Natural killer cell (primary cell): Measurements from ENCODE around the gene TMEM178A. TPM values are rescaled to one million over a fixed set of nuclear protein-coding genes. Genes with fewer than 3 reads are reported as not detected.

Experiments used
- ATAC-seq, 3 donors: fragments of 150-1000 bp in 2 of 3; fragments of 200-7000 bp in 1 of 3; cut with Tn5 transposase; 1 replicate in 1 of 3; 2 replicates in 2 of 3; pipeline ENCODE4 v1.10.0; 2021; ENCODE audit warnings: mild to moderate bottlenecking in 2 of 3, moderate library complexity in 2 of 3
- DNase-seq, 2 donors: peaks; one replicate each; pipeline versions ENCODE4 v3.0.0 to v3.0.0-alpha.2; 2013 to 2021; ENCODE audit warnings: mixed read lengths in 1 of 2
- H3K27ac ChIP-seq: one replicate; pipeline ENCODE4 v1.5.1; 2013; ENCODE audit warnings: mild to moderate bottlenecking, low read length
- H3K27me3 ChIP-seq: one replicate; pipeline ENCODE4 v1.6.1; 2013; ENCODE audit warnings: low read length; ENCODE audit not compliant: control insufficient read depth, insufficient read depth
- H3K36me3 ChIP-seq: one replicate; pipeline ENCODE4 v1.6.1; 2013; ENCODE audit warnings: low read length; ENCODE audit not compliant: control insufficient read depth, insufficient read depth
- H3K4me1 ChIP-seq: one replicate; pipeline ENCODE4 v1.6.1; 2013; ENCODE audit warnings: low read length; ENCODE audit not compliant: control insufficient read depth, insufficient read depth
- H3K4me3 ChIP-seq: one replicate; pipeline ENCODE4 v1.5.1; 2013; ENCODE audit warnings: low read length
- H3K9me3 ChIP-seq: one replicate; pipeline ENCODE4 v1.6.1; 2013; ENCODE audit warnings: low read length; ENCODE audit not compliant: control insufficient read depth, insufficient read depth
- H3K27ac Mint-ChIP-seq, 2 donors: one replicate each; pipeline ENCODE4 v1.8.0; 2022; ENCODE audit warnings: mild to moderate bottlenecking in 2 of 2, mixed read lengths in 2 of 2, moderate library complexity in 1 of 2
- H3K27me3 Mint-ChIP-seq, 2 donors: one replicate each; pipeline ENCODE4 v1.8.0; 2022; ENCODE audit warnings: low read depth in 2 of 2, mixed read lengths in 2 of 2
- H3K36me3 Mint-ChIP-seq: one replicate; pipeline ENCODE4 v1.8.0; 2022; ENCODE audit warnings: mixed read lengths
- H3K4me1 Mint-ChIP-seq, 2 donors: one replicate each; pipeline ENCODE4 v1.8.0; 2022; ENCODE audit warnings: mixed read lengths in 2 of 2
- H3K4me3 Mint-ChIP-seq: one replicate; pipeline ENCODE4 v1.8.0; 2022; ENCODE audit warnings: mild to moderate bottlenecking, moderate library complexity, mixed read lengths
- H3K9me3 Mint-ChIP-seq, 2 donors: one replicate each; pipeline ENCODE4 v1.8.0; 2022; ENCODE audit warnings: mixed read lengths in 2 of 2
- WGBS: methylation state at CpG from one replicate; pipeline ENCODE4 v1.1.7; 2013; ENCODE audit warnings: missing lambda C conversion rate; ENCODE audit not compliant: insufficient coverage; 5-methylcytosine and 5-hydroxymethylcytosine counted together
- intact Hi-C: fragments of 100-400 bp; cut with micrococcal nuclease; formaldehyde crosslinking; loops from one replicate; pipeline ENCODE4 v1.14.2; 2022
- total RNA-seq, 4 donors: library from RNA; stranded (reverse); fragments of 120-200 nt in 1 of 4; gene quantifications; one replicate each; pipeline versions ENCODE4 v1.2.3 to v1.2.4, GENCODE V29; 2013 to 2022
- TF ChIP-seq, protein P1 (sequence below): fragments of 200-600 bp; IDR thresholded peaks from one replicate; pipeline ENCODE4 v1.8.0; 2022; ENCODE audit warnings: antibody characterized with exemption

Gene TMEM178A
- total RNA-seq, 3 donors from 2014 or later (not counting 1 experiment from before 2014, with no cell fraction given), result 0.21 TPM; not detected in 2

GRCh38 chr2:39736640-39737039 lies 70.9 kb downstream of the TMEM178A start:
- no peaks in the 10 kb centered on the region for H3K4me1 ChIP-seq
- Mint-ChIP-seq H3K4me3 (no peak overlapping the region), H3K9me3 (no peaks in the 10 kb centered on the region), H3K27me3 (no peaks in the 10 kb centered on the region), H3K27ac (no peak overlapping the region), H3K4me1 (peaks cover 0 to 17% of the 10 kb centered on the region in 2 donors), H3K36me3 (peaks cover 7% of the 10 kb centered on the region)
- H3K27me3 ChIP-seq, result no peaks in the 10 kb centered on the region
- intact Hi-C loops, result no loop called here
- H3K27ac ChIP-seq, result no peak overlapping the region
- no peaks in the 10 kb centered on the region for H3K9me3 ChIP-seq
- H3K4me3 ChIP-seq, result no peak overlapping the region
- DNase-seq (no peak), ATAC-seq (no peak)
- peaks cover 32% of the 10 kb centered on the region for H3K36me3 ChIP-seq
- TF ChIP-seq, protein P1, sequence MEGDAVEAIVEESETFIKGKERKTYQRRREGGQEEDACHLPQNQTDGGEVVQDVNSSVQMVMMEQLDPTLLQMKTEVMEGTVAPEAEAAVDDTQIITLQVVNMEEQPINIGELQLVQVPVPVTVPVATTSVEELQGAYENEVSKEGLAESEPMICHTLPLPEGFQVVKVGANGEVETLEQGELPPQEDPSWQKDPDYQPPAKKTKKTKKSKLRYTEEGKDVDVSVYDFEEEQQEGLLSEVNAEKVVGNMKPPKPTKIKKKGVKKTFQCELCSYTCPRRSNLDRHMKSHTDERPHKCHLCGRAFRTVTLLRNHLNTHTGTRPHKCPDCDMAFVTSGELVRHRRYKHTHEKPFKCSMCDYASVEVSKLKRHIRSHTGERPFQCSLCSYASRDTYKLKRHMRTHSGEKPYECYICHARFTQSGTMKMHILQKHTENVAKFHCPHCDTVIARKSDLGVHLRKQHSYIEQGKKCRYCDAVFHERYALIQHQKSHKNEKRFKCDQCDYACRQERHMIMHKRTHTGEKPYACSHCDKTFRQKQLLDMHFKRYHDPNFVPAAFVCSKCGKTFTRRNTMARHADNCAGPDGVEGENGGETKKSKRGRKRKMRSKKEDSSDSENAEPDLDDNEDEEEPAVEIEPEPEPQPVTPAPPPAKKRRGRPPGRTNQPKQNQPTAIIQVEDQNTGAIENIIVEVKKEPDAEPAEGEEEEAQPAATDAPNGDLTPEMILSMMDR, result no peak
- WGBS, result 98% methylated on average over 6 of the region's 6 CpGs

DNA sequence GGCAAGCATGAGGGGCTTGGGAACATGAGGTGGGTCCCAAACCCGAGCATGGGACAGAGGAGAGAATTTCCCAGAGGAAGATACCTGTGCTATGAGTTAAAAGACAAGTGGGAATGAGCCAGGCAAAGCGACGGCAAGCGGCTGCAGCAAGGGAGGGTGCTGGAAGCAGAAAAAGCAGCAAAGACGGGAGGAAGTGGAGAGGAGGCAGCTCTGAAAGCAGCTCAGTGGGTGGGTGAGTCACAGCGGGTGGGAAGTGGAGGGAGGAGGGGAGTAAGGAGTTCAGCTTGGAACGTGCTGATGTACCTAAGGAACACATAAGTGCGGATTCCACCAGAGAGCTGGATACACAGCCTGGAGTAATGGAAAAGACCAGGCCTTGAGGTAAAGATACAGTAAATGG lies 71.9 kb downstream of the TMEM178A start:
- H3K4me3 Mint-ChIP-seq, result no peak overlapping the region
- peaks cover 0 to 17% of the 10 kb centered on the region in 2 donors for H3K4me1 Mint-ChIP-seq
- Histone ChIP-seq H3K27me3 (no peaks in the 10 kb centered on the region), H3K36me3 (peaks cover 37% of the 10 kb centered on the region), H3K4me1 (no peaks in the 10 kb centered on the region), H3K9me3 (no peaks in the 10 kb centered on the region), H3K27ac (no peak overlapping the region), H3K4me3 (no peak overlapping the region)
- intact Hi-C loops, result no loop called here
- H3K9me3 Mint-ChIP-seq, result no peaks in the 10 kb centered on the region
- TF ChIP-seq, protein P1, result no peak
- no peak for ATAC-seq
- 97% methylated on average over 8 of the region's 8 CpGs for WGBS
- peak overlapping the region in 1 of 2 donors; percentile 23 for H3K27ac Mint-ChIP-seq
- peaks cover 7% of the 10 kb centered on the region for H3K36me3 Mint-ChIP-seq
- H3K27me3 Mint-ChIP-seq, result no peaks in the 10 kb centered on the region
- no peak for DNase-seq

DNA sequence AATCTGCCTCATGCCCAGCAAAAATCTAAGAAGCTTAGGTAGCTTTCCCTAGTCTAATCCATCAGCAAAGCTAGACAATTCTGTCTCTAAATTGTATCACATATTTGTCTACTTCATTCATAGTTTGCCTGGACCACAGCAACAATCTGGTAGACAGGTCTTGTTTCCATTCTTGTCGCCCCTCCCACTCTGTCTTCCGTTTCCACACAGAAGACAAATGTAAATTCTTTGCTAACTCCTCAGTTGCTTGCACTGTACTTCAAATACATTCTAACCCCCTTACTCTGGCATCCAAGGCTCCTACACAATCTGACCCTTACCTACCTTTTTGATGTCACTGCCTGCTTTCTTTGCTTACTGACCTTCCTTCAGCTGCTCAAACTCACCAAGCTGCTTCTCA lies 73.2 kb downstream of the TMEM178A start:
- Mint-ChIP-seq H3K4me3 (no peak overlapping the region), H3K9me3 (no peaks in the 10 kb centered on the region), H3K27me3 (no peaks in the 10 kb centered on the region), H3K36me3 (peaks cover 7% of the 10 kb centered on the region), H3K27ac (no peak overlapping the region), H3K4me1 (peaks cover 0 to 17% of the 10 kb centered on the region in 2 donors)
- H3K27me3 ChIP-seq, result no peaks in the 10 kb centered on the region
- H3K27ac ChIP-seq, result no peak overlapping the region
- TF ChIP-seq, protein P1, result no peak
- H3K4me1 ChIP-seq, result no peaks in the 10 kb centered on the region
- 94% methylated on average over 2 of the region's 2 CpGs for WGBS
- intact Hi-C loops, result no loop called here
- no peak overlapping the region for H3K4me3 ChIP-seq
- H3K9me3 ChIP-seq, result no peaks in the 10 kb centered on the region
- DNase-seq (no peak), ATAC-seq (no peak)
- peaks cover 47% of the 10 kb centered on the region for H3K36me3 ChIP-seq

GRCh38 chr2:39739386-39739785 lies 73.7 kb downstream of the TMEM178A start:
- H3K4me1 Mint-ChIP-seq, result peaks cover 0 to 14% of the 10 kb centered on the region in 2 donors
- no peaks in the 10 kb centered on the region for H3K9me3 Mint-ChIP-seq
- Histone ChIP-seq H3K4me1 (no peaks in the 10 kb centered on the region), H3K9me3 (no peaks in the 10 kb centered on the region), H3K27me3 (no peaks in the 10 kb centered on the region), H3K27ac (no peak overlapping the region), H3K36me3 (peaks cover 51% of the 10 kb centered on the region), H3K4me3 (no peak overlapping the region)
- intact Hi-C loops, result no loop called here
- H3K27me3 Mint-ChIP-seq, result no peaks in the 10 kb centered on the region
- TF ChIP-seq, protein P1, result no peak
- WGBS, result 94% methylated on average over 5 of the region's 5 CpGs
- DNase-seq (no peak), ATAC-seq (no peak)
- H3K4me3 Mint-ChIP-seq, result no peak overlapping the region
- peaks cover 7% of the 10 kb centered on the region for H3K36me3 Mint-ChIP-seq
- H3K27ac Mint-ChIP-seq, result no peak overlapping the region
